ENCODE data around the gene TFRC.
"Not testable (repeated sequence)": the region's sequence is repeated elsewhere in the genome, so short reads cannot be mapped to it uniquely, and the experiment has no call there.

Gene TFRC

GRCh38 chr3:196048922-196049598, 32.8 kb downstream of the TFRC start:
- no peak for DNase-seq (ENCODE audit: low read depth)

GRCh38 chr3:196047391-196048030, 34.4 kb downstream of the TFRC start:
- no peak for DNase-seq (ENCODE audit: low read depth)

DNA sequence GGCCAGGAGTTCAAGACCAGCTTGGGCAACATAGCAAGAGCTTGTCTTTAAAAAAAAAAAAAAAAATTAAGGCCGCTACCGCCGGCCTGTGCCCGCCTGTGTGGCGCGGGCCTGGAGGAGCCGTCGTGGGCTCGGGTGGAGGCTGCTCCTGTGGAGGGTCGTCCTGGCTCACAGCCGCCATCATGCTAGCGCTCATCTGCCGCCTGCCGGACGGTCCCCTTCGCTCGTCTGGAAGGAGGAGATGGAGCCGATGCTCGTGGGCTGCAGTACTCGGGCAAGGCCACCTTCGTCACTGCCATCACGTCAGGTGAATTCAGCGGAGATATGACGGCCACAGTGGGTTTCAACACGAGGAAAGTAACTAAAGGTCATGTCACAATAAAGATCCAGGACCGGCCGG, 37.4 kb downstream of the TFRC start:
- DNase-seq (ENCODE audit: low read depth), result no peak

DNA sequence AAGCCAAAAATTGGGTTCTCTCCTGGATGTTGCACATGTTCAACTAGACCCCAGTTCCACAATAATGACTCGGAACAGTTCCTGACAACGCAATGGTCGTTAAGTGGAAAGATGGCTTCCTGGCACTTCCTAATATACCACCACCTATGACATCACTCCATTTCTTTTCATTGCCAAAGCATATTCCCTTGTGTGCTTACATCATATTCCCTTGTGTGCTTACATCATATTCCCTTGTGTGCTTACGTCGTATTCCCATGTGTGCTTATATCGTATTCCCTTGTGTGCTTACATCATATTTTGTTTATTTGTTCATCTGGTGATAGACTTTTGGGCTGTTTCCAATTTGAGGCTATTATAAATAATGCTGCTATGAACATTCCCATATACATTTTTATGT, 39.2 kb downstream of the TFRC start:
- DNase-seq (ENCODE audit: low read depth), result no peak

DNA sequence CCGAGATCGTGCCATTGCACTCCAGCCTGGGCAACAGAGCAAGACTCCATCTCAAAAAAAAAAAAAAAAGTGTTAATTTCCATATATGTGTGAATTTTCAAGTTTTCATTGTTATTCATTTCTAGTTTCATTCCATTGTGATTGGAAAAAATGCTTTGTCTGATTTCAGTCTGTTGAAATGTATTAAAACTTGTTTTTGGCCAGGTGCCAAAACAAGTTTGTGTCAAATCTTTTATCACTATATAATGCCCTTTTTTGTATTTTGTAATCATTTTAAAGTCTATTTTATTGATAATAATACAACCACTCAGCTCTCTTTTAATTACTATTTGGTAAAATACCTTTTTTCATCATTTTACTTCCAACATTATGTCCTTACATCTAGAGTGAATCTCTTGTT, 42.5 kb downstream of the TFRC start:
- DNase-seq (ENCODE audit: low read depth), result no peak

GRCh38 chr3:196026059-196026458, 55.8 kb downstream of the TFRC start:
- DNase-seq (ENCODE audit: low read depth), result not testable (repeated sequence)

DNA sequence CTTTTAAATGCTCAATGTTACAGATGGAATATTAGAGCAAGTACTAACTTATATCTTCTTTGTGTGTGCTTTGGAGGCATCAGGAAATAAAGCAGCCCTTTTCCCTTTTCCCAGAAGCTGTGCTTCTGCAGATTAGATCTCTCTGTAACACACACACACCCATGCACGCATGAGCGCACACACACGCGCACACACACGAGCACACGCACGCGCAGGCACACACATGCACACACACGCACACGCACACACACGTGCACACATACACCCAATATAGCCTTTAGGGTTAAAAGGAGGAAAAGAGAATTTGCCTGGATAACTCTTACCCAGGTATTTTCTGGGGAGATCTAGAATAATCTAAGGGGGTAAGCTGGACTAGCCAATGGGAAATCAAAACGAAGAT, 56.9 kb downstream of the TFRC start:
- DNase-seq (ENCODE audit: low read depth), result no peak

GRCh38 chr3:196023947-196024346, 57.9 kb downstream of the TFRC start:
- DNase-seq (ENCODE audit: low read depth), result no peak

GRCh38 chr3:196022499-196022878, 59.4 kb downstream of the TFRC start:
- not testable (repeated sequence) for DNase-seq (ENCODE audit: low read depth)

DNA sequence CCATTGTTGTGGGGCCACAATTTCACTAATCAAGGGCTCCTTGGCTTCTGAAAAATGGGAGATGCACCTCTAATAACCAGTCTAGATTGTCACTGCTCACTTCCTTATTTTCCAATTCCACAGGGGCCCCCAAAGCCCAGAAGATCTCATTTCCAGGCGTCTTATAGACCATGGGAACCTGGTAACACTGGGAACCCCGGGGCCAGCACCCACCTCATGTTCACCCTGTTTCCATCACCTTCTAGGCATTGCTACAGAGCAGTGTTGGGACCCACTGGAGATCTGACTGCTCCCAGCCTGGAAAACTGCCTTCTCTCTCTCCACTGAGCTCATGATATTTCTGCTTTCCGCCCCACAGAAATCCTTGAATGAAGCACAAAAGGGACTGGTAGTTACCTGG, 61.5 kb downstream of the TFRC start:
- no peak for DNase-seq (ENCODE audit: low read depth)

DNA sequence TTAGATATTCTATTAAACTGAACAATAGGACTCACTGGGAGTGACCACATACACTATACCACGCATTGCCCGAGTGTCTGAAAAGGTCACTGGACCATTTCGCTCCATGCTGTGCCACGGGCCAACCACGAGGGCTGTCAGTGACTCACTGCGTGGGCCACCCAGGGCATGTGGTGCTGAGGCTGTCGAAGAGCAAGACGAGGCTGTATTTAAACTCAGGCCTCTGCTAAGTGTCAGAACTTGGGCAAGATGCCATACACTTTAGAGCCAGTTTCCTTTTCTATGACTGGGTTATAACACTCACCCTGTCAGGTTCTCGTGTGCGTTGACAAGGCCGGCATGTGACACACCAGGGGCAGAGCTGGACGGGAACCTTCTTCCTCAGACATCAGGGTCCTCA, 62.3 kb downstream of the TFRC start:
- DNase-seq (ENCODE audit: low read depth), result not testable (repeated sequence)

- not testable (repeated sequence) for DNase-seq (ENCODE audit: low read depth)
Measured at GRCh38 chr3:196018159-196018558, 63.7 kb downstream of the TFRC start.

GRCh38 chr3:196016485-196016884, 65.4 kb downstream of the TFRC start:
- DNase-seq (ENCODE audit: low read depth), result peak; percentile 13

GRCh38 chr3:196016059-196016458, 65.8 kb downstream of the TFRC start:
- DNase-seq (ENCODE audit: low read depth), result no peak

DNA sequence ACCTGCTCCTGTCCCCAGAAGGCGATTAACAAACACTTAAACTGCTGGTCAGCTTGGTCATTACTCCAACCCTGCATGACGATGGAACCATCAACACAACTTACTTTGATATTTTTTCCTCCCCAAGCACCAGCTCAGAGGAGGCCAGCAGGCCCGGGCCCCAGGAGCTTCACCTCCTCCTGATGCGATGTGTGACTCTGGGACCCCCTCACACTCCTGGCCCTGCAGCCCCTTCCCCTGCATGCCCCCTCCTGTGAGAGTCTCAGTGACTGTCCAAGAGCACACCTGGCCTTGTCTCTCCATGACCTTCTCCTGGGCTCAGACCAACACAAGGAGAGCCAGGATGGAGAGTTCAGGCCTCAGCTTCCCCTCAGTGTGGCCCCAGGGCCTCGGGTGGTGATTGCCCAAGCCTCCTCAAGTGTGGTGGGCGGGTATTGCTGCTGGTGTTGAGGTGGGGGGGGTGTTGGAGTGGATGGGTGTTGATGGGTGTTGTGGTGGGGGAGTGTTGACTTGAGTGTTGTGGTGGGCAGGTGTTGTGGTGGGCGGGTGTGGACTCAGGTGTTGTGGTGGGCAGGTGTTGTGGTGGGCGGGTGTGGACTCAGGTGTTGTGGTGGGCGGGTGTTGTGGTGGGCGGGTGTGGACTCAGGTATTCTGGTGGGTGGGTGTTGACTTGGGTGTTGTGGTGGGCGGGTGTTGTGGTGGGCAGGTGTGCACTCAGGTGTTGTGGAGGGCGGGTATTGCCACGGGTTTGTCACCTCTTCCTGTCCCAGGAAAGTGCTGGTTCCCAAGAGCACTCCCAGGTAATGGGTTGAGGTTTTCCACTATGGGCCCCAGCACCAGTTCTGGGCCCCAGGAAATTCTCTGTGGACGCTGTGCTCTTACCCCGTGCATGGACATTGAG, 68.1 kb downstream of the TFRC start:
- no peak for DNase-seq (ENCODE audit: low read depth)

DNA sequence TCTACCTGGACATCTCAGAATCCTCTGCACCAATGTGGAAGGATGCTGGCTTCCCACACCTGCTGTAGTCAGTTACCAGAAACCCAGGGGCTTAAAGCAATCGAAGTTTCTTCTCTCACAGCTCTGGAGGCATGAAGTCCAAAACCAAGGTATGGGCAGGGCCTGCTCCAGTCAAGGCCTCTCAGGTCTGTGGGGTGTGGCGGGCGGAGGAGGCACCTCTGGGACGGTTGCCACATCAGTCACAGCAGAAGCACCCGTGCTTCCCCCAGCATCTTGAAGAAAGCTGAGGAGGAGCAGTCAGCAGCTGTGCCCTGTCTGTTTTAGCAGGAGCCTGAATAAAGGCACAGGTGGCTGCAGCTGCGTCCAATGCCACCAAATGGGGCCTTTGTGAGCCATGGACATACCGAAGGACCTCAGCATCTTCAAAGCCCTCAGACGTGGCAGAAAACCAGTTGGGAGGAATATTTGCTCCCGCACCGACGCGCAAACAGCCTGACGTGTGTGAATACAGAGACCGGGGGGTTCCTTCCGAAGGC, 68.9 kb downstream of the TFRC start:
- no peak for DNase-seq (ENCODE audit: low read depth)

- no peak for DNase-seq (ENCODE audit: low read depth)
Measured at GRCh38 chr3:196012481-196012880, 69.4 kb downstream of the TFRC start.

- DNase-seq (ENCODE audit: low read depth), result no peak
Measured at GRCh38 chr3:196009456-196009855, 72.4 kb downstream of the TFRC start.

DNA sequence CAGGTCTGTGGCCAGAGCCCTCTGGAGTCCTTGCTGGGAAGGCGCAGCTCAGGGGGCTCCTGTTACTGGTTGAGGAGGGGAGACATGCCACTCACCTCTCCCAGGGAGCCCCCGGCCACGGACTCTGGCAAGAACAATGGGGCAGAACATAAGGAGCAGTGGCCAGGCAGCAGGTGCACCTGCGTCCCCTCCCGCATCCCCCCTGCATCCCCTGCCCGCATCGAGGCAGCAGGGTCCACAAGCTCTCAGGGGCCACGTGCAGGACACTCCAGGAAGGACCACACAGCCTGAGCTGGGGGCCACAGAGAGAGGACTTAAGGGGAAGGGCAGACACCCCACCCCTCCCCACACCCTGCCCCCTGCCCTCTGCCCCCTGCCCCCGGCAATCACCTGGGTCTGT, 73.0 kb downstream of the TFRC start:
- no peak for DNase-seq (ENCODE audit: low read depth)

- DNase-seq (ENCODE audit: low read depth), result no peak
Measured at GRCh38 chr3:196008387-196008786, 73.5 kb downstream of the TFRC start.

DNA sequence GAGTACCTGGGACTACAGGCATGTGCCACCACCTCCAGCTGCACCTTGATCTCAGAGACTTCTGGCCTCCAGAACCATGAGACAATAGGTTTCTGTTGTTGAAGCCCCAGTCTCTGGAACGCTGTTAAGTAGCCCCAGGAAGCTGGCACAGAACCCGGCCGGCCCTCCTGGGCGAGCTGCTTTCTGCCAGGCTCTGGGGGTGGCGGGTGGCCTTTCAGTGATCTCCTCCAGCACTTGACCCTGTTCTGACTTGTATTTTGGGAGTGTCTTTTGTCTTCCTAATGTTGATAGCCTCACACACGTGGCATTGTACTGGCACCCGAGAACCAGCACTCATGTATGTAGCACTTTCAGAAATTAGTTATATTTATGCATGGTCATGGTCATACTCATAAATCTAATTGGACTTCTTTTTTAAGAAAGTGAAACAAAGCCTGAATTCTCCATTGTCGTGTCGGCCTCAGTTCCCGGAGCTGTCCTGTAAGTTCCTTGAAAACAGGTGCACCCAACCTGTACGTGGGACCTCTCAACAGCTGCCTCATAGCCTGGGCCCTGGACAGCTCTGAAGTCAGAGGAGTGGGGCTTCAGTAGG, 74.0 kb downstream of the TFRC start:
- no peak for DNase-seq (ENCODE audit: low read depth)

DNA sequence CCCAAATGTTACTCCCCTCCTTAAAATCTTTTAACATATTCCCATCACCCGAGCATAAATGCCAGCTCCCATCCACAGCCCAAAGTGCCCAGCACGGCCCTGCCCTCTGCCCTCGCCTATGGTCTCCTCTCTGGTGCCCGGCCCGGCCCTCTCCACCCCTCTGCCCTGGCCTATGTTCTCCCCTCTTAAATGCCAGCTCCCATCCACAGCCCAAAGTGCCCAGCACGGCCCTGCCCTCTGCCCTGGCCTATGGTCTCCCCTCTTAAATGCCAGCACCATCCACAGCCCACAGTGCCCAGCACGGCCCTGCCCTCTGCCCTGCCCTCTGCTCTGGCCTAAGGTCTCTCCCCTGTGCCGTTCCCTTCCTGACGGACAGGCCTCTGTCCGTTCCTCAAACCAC, 76.6 kb downstream of the TFRC start:
- DNase-seq (ENCODE audit: low read depth), result not testable (repeated sequence)
